ENCODE measurements around the gene SUGCT.

Gene SUGCT

GRCh38 chr7:40519009-40519408 is 384.2 kb downstream of the SUGCT start:
- DNase-seq (ENCODE audit: extremely low spot score), result no peak
- POLR2A ChIA-PET, result no interaction called here
- CTCF ChIA-PET, result interaction anchor here (2.5 kb wide), 1 partner anchor 11 kb away, joined by 10 read pairs; no protein-coding TSS in a partner anchor
- no peak for TF ChIP-seq CTCF (IDR thresholded peaks at IDR 0.05; ENCODE audit: control extremely low read depth, extremely low read depth, low read depth, missing control alignments)

- ChIA-PET CTCF (interaction anchor here (1.8 kb wide), 1 partner anchor 38 kb away, joined by 3 read pairs; no protein-coding TSS in a partner anchor), POLR2A (no interaction called here)
- no peak for TF ChIP-seq CTCF (IDR thresholded peaks at IDR 0.05; ENCODE audit: control extremely low read depth, extremely low read depth, low read depth, missing control alignments)
- no peak for DNase-seq (ENCODE audit: extremely low spot score)
These were observed 386.4 kb downstream of the SUGCT start for GRCh38 chr7:40520986-40521738.

GRCh38 chr7:40525764-40526163 is 391.0 kb downstream of the SUGCT start:
- CTCF ChIA-PET, result no interaction called here
- no peak for TF ChIP-seq CTCF (IDR thresholded peaks at IDR 0.05; ENCODE audit: control extremely low read depth, extremely low read depth, low read depth, missing control alignments)
- POLR2A ChIA-PET, result no interaction called here
- DNase-seq (ENCODE audit: extremely low spot score), result no peak

GRCh38 chr7:40526951-40527715 is 392.3 kb downstream of the SUGCT start:
- no peak for TF ChIP-seq CTCF (IDR thresholded peaks at IDR 0.05; ENCODE audit: control extremely low read depth, extremely low read depth, low read depth, missing control alignments)
- CTCF ChIA-PET, result no interaction called here
- no peak for DNase-seq (ENCODE audit: extremely low spot score)
- POLR2A ChIA-PET, result no interaction called here

GRCh38 chr7:40527723-40528122 is 392.9 kb downstream of the SUGCT start:
- ChIA-PET CTCF (no interaction called here), POLR2A (no interaction called here)
- no peak for DNase-seq (ENCODE audit: extremely low spot score)
- TF ChIP-seq CTCF (IDR thresholded peaks at IDR 0.05; ENCODE audit: control extremely low read depth, extremely low read depth, low read depth, missing control alignments), result no peak

GRCh38 chr7:40530292-40530691 is 395.5 kb downstream of the SUGCT start:
- DNase-seq (ENCODE audit: extremely low spot score), result no peak
- ChIA-PET CTCF (no interaction called here), POLR2A (no interaction called here)
- no peak for TF ChIP-seq CTCF (IDR thresholded peaks at IDR 0.05; ENCODE audit: control extremely low read depth, extremely low read depth, low read depth, missing control alignments)
